Immature natural killer cell (primary cell): ENCODE measurements around the gene EVC. TPM values are rescaled to one million over a fixed set of nuclear protein-coding genes. Genes with fewer than 3 reads are reported as not detected.

ENCODE experiments used
- DNase-seq, 3 donors: peaks; one replicate each; pipeline ENCODE4 v3.0.0; 2022; ENCODE audit warnings: mixed read lengths in 1 of 3
- H3K27ac Mint-ChIP-seq, 6 donors: one replicate each; pipeline ENCODE4 v1.8.0; 2020; ENCODE audit warnings: mixed read lengths in 6 of 6, mild to moderate bottlenecking in 5 of 6, inconsistent platforms in 4 of 6, moderate library complexity in 3 of 6
- H3K27me3 Mint-ChIP-seq, 3 donors: one replicate each; pipeline ENCODE4 v1.8.0; 2020 to 2021; ENCODE audit warnings: low read depth in 3 of 3, mild to moderate bottlenecking in 3 of 3, mixed read lengths in 3 of 3, moderate library complexity in 3 of 3, inconsistent platforms in 1 of 3
- H3K36me3 Mint-ChIP-seq, 3 donors: one replicate each; pipeline ENCODE4 v1.8.0; 2020; ENCODE audit warnings: mixed read lengths in 3 of 3, inconsistent platforms in 2 of 3, mild to moderate bottlenecking in 2 of 3
- H3K4me1 Mint-ChIP-seq, 2 donors: one replicate each; pipeline ENCODE4 v1.8.0; 2020; ENCODE audit warnings: inconsistent platforms in 2 of 2, mild to moderate bottlenecking in 2 of 2, mixed read lengths in 2 of 2, moderate library complexity in 1 of 2
- H3K4me3 Mint-ChIP-seq, 5 donors: one replicate each; pipeline ENCODE4 v1.8.0; 2020; ENCODE audit warnings: mild to moderate bottlenecking in 5 of 5, mixed read lengths in 5 of 5, inconsistent platforms in 3 of 5, moderate library complexity in 3 of 5
- H3K9me3 Mint-ChIP-seq, 6 donors: one replicate each; pipeline ENCODE4 v1.8.0; 2020; ENCODE audit warnings: mild to moderate bottlenecking in 6 of 6, mixed read lengths in 6 of 6, inconsistent platforms in 4 of 6, moderate library complexity in 3 of 6
- polyA plus RNA-seq, 3 donors: library from polyadenylated mRNA; unstranded; fragments of 300-500 nt; fragmentation: Illumina TruSeq; gene quantifications; one replicate each; pipeline ENCODE4 v1.2.3, GENCODE V29; 2021

The EVC gene
- polyA plus RNA-seq, 3 donors from 2014 or later, result not detected

DNA sequence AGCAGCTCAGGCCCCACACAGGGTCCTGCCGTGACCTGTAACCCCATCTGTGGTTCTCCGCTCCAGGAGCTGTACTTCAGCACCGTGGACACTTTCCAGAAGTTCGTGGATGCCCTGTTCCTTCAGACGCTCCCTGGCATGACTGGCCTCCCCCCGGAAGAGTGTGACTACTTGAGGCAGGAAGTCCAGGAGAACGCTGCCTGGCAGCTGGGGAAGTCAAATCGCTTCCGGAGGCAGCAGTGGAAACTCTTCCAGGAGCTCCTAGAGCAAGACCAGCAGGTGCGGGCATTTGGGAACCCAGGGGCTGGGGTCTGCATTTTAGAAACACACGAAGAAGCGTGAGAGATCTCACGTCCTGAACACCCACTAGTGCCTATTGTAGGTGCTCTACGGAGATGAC, 72.5 kb downstream of the EVC start:
- H3K4me1 Mint-ChIP-seq, result no peaks in the 10 kb centered on the region
- no peak overlapping the region for H3K4me3 Mint-ChIP-seq
- no peak for DNase-seq
- H3K36me3 Mint-ChIP-seq, result no peaks in the 10 kb centered on the region
- peaks cover 2 to 9% (median 8%) of the 10 kb centered on the region in 3 donors for H3K27me3 Mint-ChIP-seq
- no peaks in the 10 kb centered on the region for H3K9me3 Mint-ChIP-seq
- no peak overlapping the region for H3K27ac Mint-ChIP-seq

- Mint-ChIP-seq H3K36me3 (no peaks in the 10 kb centered on the region), H3K27me3 (peaks cover 2 to 9% (median 8%) of the 10 kb centered on the region in 3 donors), H3K4me3 (no peak overlapping the region)
Observed at GRCh38 chr4:5784021-5784420, 73.0 kb downstream of the EVC start.

DNA sequence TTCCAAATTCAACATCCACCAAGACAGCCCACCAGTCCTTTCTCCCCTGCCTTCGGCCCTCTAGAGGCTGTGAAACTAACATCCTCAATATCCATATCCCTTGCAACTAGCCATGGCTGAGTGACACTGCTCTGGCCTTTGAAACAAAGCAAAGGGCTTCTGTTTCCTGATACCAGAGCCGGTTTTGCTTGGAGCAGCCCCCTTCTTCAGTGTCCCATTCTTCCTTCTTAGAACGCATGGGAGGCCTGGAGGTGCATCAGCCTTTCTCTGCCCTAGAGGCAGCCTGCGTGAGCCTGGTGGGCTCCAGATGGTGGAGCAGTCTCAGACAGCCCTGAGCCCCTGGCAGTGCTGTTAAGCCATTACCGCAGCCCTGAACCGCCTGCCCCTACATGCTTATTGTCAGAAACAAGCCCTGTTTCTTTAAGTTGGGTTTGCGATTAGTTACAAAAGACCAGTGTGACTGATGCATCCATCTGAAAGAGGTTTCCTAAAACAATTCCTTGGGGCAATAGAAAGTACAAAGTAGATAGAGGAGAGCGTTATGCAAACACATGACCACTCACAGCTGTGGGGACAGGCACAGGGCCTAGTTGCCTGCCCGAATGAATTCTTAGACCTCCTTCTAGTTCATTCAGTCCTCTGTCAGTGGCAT, 74.1 kb downstream of the EVC start:
- Mint-ChIP-seq H3K4me1 (no peaks in the 10 kb centered on the region), H3K4me3 (no peak overlapping the region), H3K27me3 (peaks cover 2 to 13% (median 9%) of the 10 kb centered on the region in 3 donors), H3K9me3 (no peaks in the 10 kb centered on the region), H3K27ac (no peak overlapping the region), H3K36me3 (no peaks in the 10 kb centered on the region)
- no peak for DNase-seq

More at GRCh38 chr4:5784021-5784420, 73.0 kb downstream of the EVC start:
- Mint-ChIP-seq H3K27ac (no peak overlapping the region), H3K9me3 (no peaks in the 10 kb centered on the region), H3K4me1 (no peaks in the 10 kb centered on the region)
- no peak for DNase-seq

GRCh38 chr4:5785806-5786680, 75.0 kb downstream of the EVC start:
- Mint-ChIP-seq H3K4me3 (no peak overlapping the region), H3K9me3 (no peaks in the 10 kb centered on the region)
- no peak for DNase-seq

DNA sequence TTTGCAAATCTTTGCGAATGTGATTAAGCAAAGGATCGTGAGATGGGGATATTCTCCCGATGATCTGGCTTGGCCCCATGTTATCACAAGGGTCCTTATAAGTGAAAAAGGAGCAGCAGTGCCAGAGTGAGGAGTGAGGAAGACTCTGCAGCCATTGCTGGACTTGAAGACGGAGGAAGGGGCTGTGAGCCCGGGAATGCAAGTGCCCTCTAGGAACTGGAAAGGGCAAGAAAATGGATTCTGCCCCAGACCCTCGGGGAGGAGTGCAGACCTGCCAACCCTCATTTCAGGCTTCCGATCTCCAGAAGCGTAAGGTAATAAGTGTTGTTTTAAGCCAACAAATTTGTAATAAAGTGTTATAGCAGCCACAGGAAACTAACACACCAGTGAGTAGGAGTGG, 76.3 kb downstream of the EVC start:
- no peaks in the 10 kb centered on the region for H3K9me3 Mint-ChIP-seq
- no peak overlapping the region for H3K4me3 Mint-ChIP-seq
- H3K27me3 Mint-ChIP-seq, result peaks cover 0 to 8% (median 5%) of the 10 kb centered on the region in 3 donors
- no peak overlapping the region for H3K27ac Mint-ChIP-seq
- no peak for DNase-seq
- H3K36me3 Mint-ChIP-seq, result no peaks in the 10 kb centered on the region
- no peaks in the 10 kb centered on the region for H3K4me1 Mint-ChIP-seq

More at GRCh38 chr4:5785806-5786680, 75.0 kb downstream of the EVC start:
- Mint-ChIP-seq H3K36me3 (no peaks in the 10 kb centered on the region), H3K27ac (no peak overlapping the region), H3K27me3 (peaks cover 2 to 13% (median 9%) of the 10 kb centered on the region in 3 donors), H3K4me1 (no peaks in the 10 kb centered on the region)

DNA sequence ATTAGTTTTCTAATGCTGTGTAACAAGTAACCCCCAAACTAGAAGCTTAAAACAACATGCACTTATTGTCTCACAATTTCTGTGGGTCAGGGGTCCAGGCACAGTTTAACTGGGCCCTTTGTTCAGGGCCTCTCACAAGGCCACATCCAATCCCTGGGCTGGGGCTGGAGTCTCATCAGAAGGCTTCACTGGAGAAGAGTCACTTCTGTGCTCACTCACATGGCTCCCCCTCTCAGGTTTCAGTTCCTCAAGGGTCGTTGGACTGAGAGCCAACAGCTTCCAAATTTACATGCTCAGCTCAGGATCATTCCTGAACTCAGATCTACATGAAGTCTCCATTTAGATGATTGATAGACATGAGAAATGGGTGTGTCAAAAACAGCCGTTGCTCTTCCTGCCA, 77.1 kb downstream of the EVC start:
- Mint-ChIP-seq H3K27me3 (peaks cover 0 to 7% (median 3%) of the 10 kb centered on the region in 3 donors), H3K4me1 (no peaks in the 10 kb centered on the region), H3K9me3 (no peaks in the 10 kb centered on the region), H3K4me3 (no peak overlapping the region), H3K36me3 (no peaks in the 10 kb centered on the region), H3K27ac (no peak overlapping the region)
- DNase-seq, result no peak

DNA sequence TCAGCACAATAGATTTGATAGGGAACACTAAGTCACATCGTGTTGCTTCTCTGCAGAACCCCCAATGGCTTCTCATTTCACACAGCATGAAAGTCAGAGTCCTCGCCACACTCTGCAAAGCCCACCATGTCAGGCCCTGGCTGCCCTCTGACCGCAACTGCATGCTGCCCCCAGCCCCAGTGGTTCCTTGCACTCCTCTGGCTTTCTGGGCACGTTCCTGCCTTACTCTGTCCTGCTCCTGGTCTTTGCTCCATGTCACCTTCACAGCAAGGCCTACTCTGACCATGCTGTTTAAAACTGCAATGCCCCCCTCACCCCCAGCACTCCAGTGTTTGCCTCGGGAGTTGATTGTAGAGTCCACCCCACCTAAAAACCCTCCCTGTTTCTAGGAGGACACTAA, 78.1 kb downstream of the EVC start:
- Mint-ChIP-seq H3K27ac (no peak overlapping the region), H3K4me1 (no peaks in the 10 kb centered on the region), H3K27me3 (peaks cover 0 to 7% (median 2%) of the 10 kb centered on the region in 3 donors), H3K4me3 (no peak overlapping the region), H3K36me3 (no peaks in the 10 kb centered on the region), H3K9me3 (no peaks in the 10 kb centered on the region)
- no peak for DNase-seq

DNA sequence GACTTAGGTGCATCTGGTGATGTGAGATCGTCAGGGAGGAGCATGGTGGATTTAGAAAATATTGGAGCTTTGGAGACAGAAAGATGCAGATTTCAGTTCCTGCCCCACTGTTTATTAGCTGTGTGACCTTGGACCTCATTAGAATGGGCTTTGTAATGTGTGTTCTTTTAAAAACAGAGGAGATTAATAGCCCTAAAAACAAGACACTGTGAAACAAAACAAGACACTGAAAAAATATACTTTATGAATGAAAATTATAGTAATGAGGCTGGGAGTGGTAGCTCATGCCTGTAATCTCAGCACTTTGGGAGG, 79.5 kb downstream of the EVC start:
- H3K4me3 Mint-ChIP-seq, result no peak overlapping the region

DNA sequence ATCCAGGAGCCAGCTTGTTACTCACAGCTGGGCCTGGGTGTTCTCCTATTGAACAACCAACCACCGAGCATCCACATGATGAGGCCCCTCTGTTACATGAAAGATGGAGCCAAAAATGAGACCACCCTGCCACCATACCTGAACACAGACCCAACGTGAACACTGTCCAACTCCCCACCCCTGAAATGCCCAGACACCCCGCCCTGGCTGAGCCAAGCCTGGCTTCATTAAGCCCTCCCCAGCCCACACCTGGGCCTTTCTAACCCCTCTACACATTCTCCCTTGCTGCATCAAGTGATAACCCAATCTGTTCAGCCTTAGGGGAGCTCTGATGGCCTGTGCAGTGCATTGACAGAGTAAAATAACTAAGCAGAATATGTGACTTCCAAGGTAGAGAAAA, 80.7 kb downstream of the EVC start:
- no peak for DNase-seq
- Mint-ChIP-seq H3K4me3 (no peak overlapping the region), H3K27me3 (peaks cover 0 to 7% (median 4%) of the 10 kb centered on the region in 3 donors), H3K27ac (no peak overlapping the region), H3K4me1 (no peaks in the 10 kb centered on the region), H3K36me3 (no peaks in the 10 kb centered on the region), H3K9me3 (no peaks in the 10 kb centered on the region)

More for the DNA sequence above, 79.5 kb downstream of the EVC start:
- Mint-ChIP-seq H3K27me3 (peaks cover 0 to 7% (median 2%) of the 10 kb centered on the region in 3 donors), H3K27ac (no peak overlapping the region), H3K9me3 (no peaks in the 10 kb centered on the region), H3K36me3 (no peaks in the 10 kb centered on the region), H3K4me1 (no peaks in the 10 kb centered on the region)
- no peak for DNase-seq

- Mint-ChIP-seq H3K4me3 (no peak overlapping the region), H3K4me1 (no peaks in the 10 kb centered on the region), H3K27me3 (peaks cover 0 to 6% (median 2%) of the 10 kb centered on the region in 3 donors), H3K36me3 (no peaks in the 10 kb centered on the region), H3K27ac (no peak overlapping the region), H3K9me3 (no peaks in the 10 kb centered on the region)
- DNase-seq, result no peak
Observed at GRCh38 chr4:5793514-5793913, 82.5 kb downstream of the EVC start.

- Mint-ChIP-seq H3K4me3 (no peak overlapping the region), H3K9me3 (no peaks in the 10 kb centered on the region), H3K27ac (no peak overlapping the region), H3K36me3 (no peaks in the 10 kb centered on the region), H3K27me3 (peaks cover 0 to 2% (median 2%) of the 10 kb centered on the region in 3 donors), H3K4me1 (no peaks in the 10 kb centered on the region)
- no peak for DNase-seq
Observed at GRCh38 chr4:5795580-5795979, 84.6 kb downstream of the EVC start.

GRCh38 chr4:5796976-5797375, 86.0 kb downstream of the EVC start:
- peaks cover 0 to 2% (median 0%) of the 10 kb centered on the region in 3 donors for H3K27me3 Mint-ChIP-seq
- DNase-seq, result no peak
- no peak overlapping the region for H3K4me3 Mint-ChIP-seq
- H3K36me3 Mint-ChIP-seq, result no peaks in the 10 kb centered on the region
- H3K27ac Mint-ChIP-seq, result no peak overlapping the region
- H3K4me1 Mint-ChIP-seq, result no peaks in the 10 kb centered on the region
- H3K9me3 Mint-ChIP-seq, result no peaks in the 10 kb centered on the region

DNA sequence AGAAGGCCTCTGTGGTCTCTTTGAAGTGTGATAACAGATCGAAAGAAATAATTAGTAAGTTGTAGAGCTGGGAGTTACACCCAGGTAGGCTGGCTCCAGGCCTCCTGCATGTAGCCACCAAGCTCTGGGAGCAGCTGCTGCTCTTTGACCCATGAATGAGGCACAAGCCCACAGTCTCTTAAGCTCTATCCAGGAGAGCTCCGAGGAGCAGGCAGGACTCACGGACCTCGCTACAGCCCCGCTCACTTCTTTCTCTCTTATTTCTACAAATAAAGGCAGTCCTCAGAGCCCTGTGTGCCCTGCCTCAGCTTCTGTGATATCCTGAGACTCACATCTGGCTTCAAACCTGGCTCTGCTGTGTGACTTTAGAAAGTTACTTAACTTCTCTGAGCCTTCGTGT, 86.9 kb downstream of the EVC start:
- no peaks in the 10 kb centered on the region for H3K9me3 Mint-ChIP-seq
- H3K4me1 Mint-ChIP-seq, result no peaks in the 10 kb centered on the region
- H3K27me3 Mint-ChIP-seq, result peaks cover 0 to 2% (median 0%) of the 10 kb centered on the region in 3 donors
- no peaks in the 10 kb centered on the region for H3K36me3 Mint-ChIP-seq
- H3K27ac Mint-ChIP-seq, result no peak overlapping the region
- H3K4me3 Mint-ChIP-seq, result no peak overlapping the region
- DNase-seq, result no peak

DNA sequence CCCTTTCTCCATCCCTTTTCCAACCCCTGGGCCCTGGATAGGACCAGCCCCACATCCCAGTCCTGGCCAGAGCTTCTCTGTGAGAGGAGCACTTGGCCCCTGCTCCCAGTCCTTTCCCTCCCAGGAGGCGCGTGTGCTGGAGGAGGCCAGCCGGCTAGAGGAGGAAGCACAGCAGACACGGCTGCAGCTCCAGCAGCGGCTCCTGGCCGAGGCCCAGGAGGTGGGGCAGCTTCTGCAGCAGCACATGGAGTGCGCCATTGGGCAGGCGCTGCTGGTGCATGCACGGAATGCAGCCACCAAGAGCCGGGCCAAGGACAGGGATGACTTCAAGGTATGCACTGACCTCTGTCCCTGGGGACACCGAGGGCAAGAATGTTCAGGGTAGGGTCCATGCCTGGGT, 87.5 kb downstream of the EVC start:
- no peak for DNase-seq
- Mint-ChIP-seq H3K36me3 (no peaks in the 10 kb centered on the region), H3K4me3 (no peak overlapping the region), H3K9me3 (no peaks in the 10 kb centered on the region), H3K27ac (no peak overlapping the region), H3K27me3 (peaks cover 0 to 2% (median 0%) of the 10 kb centered on the region in 3 donors), H3K4me1 (no peaks in the 10 kb centered on the region)
